Liver (tissue), 9 donors: Measurements from ENCODE around the gene JADE3. TPM values are rescaled to one million over a fixed set of nuclear protein-coding genes. Genes with fewer than 3 reads are reported as not detected.

ENCODE experiments used
- DNase-seq: peaks from one replicate; pipeline ENCODE4 v3.0.0-alpha.2; 2017; ENCODE audit warnings: low spot score
- H3K27ac ChIP-seq, 2 donors: one replicate each; pipeline ENCODE4 v1.7.0; 2013; ENCODE audit warnings: inconsistent platforms in 2 of 2, low read length in 2 of 2, control low read depth in 1 of 2, low read depth in 1 of 2, mild to moderate bottlenecking in 1 of 2
- H3K27me3 ChIP-seq, 4 donors: one replicate each; pipeline versions ENCODE4 v1.6.1 to v1.7.0; 2013; ENCODE audit warnings: low read length in 3 of 4, inconsistent platforms in 1 of 4, mild to moderate bottlenecking in 1 of 4, moderate library complexity in 1 of 4; ENCODE audit not compliant: control insufficient read depth in 4 of 4, insufficient read depth in 4 of 4
- H3K36me3 ChIP-seq, 4 donors: one replicate each; pipeline versions ENCODE4 v1.6.1 to v1.7.0; 2013; ENCODE audit warnings: low read length in 3 of 4, mild to moderate bottlenecking in 3 of 4, low read depth in 1 of 4, moderate library complexity in 1 of 4; ENCODE audit not compliant: control insufficient read depth in 4 of 4, insufficient read depth in 3 of 4
- H3K4me1 ChIP-seq, 4 donors: one replicate each; pipeline versions ENCODE4 v1.6.1 to v1.7.0; 2013; ENCODE audit warnings: low read length in 3 of 4, mild to moderate bottlenecking in 3 of 4, moderate library complexity in 1 of 4; ENCODE audit not compliant: control insufficient read depth in 4 of 4, insufficient read depth in 4 of 4
- H3K4me3 ChIP-seq, 3 donors: one replicate each; pipeline versions ENCODE4 v1.6.1 to v1.7.0; 2013; ENCODE audit warnings: low read length in 3 of 3, control low read depth in 1 of 3, low read depth in 1 of 3, mild to moderate bottlenecking in 1 of 3
- H3K9ac ChIP-seq, 2 donors: one replicate each; pipeline ENCODE4 v1.7.0; 2013; ENCODE audit warnings: low read length in 2 of 2, mild to moderate bottlenecking in 2 of 2, moderate library complexity in 2 of 2, control low read depth in 1 of 2, low read depth in 1 of 2
- H3K9me3 ChIP-seq, 4 donors: one replicate each; pipeline versions ENCODE4 v1.6.1 to v1.7.0; 2013; ENCODE audit warnings: low read length in 3 of 4; ENCODE audit not compliant: control insufficient read depth in 4 of 4
- EGR1 ChIP-seq, 2 donors: IDR thresholded peaks; 2 replicates each; pipeline ENCODE4 v1.6.1; 2016 to 2018; ENCODE audit warnings: antibody characterized with exemption in 2 of 2, low read depth in 2 of 2
- FOXA1 ChIP-seq: IDR thresholded peaks from 2 replicates; pipeline ENCODE4 v1.6.1; 2016; ENCODE audit warnings: antibody characterized with exemption
- FOXA2 ChIP-seq: IDR thresholded peaks from 2 replicates; pipeline ENCODE4 v1.6.1; 2016; ENCODE audit warnings: antibody characterized with exemption
- GABPA ChIP-seq, 2 donors: IDR thresholded peaks in 1 of 2; conservative IDR thresholded peaks in 1 of 2; 2 replicates each; pipeline ENCODE4 v1.6.1; 2016; ENCODE audit warnings: antibody characterized with exemption in 2 of 2, mild to moderate bottlenecking in 1 of 2, moderate library complexity in 1 of 2
- HNF4A ChIP-seq, 2 donors: conservative IDR thresholded peaks; 2 replicates each; pipeline ENCODE4 v1.6.1; 2016; ENCODE audit warnings: antibody characterized with exemption in 2 of 2, mild to moderate bottlenecking in 2 of 2
- HNF4G ChIP-seq: IDR thresholded peaks from 2 replicates; pipeline ENCODE4 v1.6.1; 2016; ENCODE audit warnings: antibody characterized with exemption
- JUND ChIP-seq, 2 donors: IDR thresholded peaks; 2 replicates each; pipeline ENCODE4 v1.6.1; 2016; ENCODE audit warnings: antibody characterized with exemption in 2 of 2
- MAX ChIP-seq: IDR thresholded peaks from 2 replicates; pipeline ENCODE4 v1.6.1; 2016; ENCODE audit warnings: antibody characterized with exemption
- NR2F2 ChIP-seq: IDR thresholded peaks from 2 replicates; pipeline ENCODE4 v1.6.1; 2016; ENCODE audit warnings: antibody characterized with exemption
- RAD21 ChIP-seq, 2 donors: IDR thresholded peaks; 2 replicates each; pipeline ENCODE4 v1.6.1; 2016; ENCODE audit warnings: antibody characterized with exemption in 2 of 2, mild to moderate bottlenecking in 2 of 2
- REST ChIP-seq: IDR thresholded peaks from 2 replicates; pipeline ENCODE4 v1.6.1; 2016; ENCODE audit warnings: antibody characterized with exemption, mild to moderate bottlenecking
- RXRA ChIP-seq, 2 donors: IDR thresholded peaks; 2 replicates each; pipeline ENCODE4 v1.6.1; 2017 to 2018; ENCODE audit warnings: antibody characterized with exemption in 2 of 2, mild to moderate bottlenecking in 1 of 2
- SP1 ChIP-seq: IDR thresholded peaks from 2 replicates; pipeline ENCODE4 v1.6.1; 2018; ENCODE audit warnings: antibody characterized with exemption, mild to moderate bottlenecking
- TAF1 ChIP-seq: conservative IDR thresholded peaks from 2 replicates; pipeline ENCODE4 v1.6.1; 2016; ENCODE audit warnings: antibody characterized with exemption, mild to moderate bottlenecking
- YY1 ChIP-seq: IDR thresholded peaks from 2 replicates; pipeline ENCODE4 v1.6.1; 2016; ENCODE audit warnings: antibody characterized with exemption, mild to moderate bottlenecking
- WGBS: extraction: QIAGEN DNeasy Blood & Tissue Kit; methylation state at CpG from one replicate; pipeline ENCODE4 v1.1.7; 2013; 5-methylcytosine and 5-hydroxymethylcytosine counted together
- polyA plus RNA-seq, 2 donors: library from polyadenylated mRNA; stranded (reverse) in 1 of 2; unstranded in 1 of 2; fragments of 200-250 nt in 1 of 2; fragments of >200 nt in 1 of 2; fragmentation: Nextera tagmentation in 1 of 2; extraction: Ambion mirVana in 1 of 2; gene quantifications; one replicate each; pipeline versions ENCODE4 v1.2.1 to v1.2.3, GENCODE V29; 2013 to 2015
- total RNA-seq, 2 donors: library from RNA; depleted of rRNA; stranded (reverse); fragments of >200 nt; gene quantifications; one replicate each; pipeline ENCODE4 v1.2.3, GENCODE V29; 2014
- TF ChIP-seq, protein P1 (sequence below): IDR thresholded peaks from 2 replicates; pipeline ENCODE4 v1.6.1; 2016; ENCODE audit warnings: antibody characterized with exemption
- TF ChIP-seq, protein P2 (sequence below): IDR thresholded peaks from 2 replicates; pipeline ENCODE4 v1.6.1; 2016; ENCODE audit warnings: antibody characterized with exemption
- donor health status: healthy.
- donor health status: healthy.
- donor health status: healthy.
- donor health status: healthy.
- donor health status: healthy.

The JADE3 gene
- total and polyA plus RNA-seq, 4 donors = 2.6 to 9.0 (median 5.2) TPM

- no peaks in the 10 kb centered on the region for H3K9me3 ChIP-seq
- peak; percentile 38 for DNase-seq
Measured at GRCh38 chrX:47078129-47079043, 166.2 kb downstream of the JADE3 start, which contains the start of gene RGN. TSS of gene RGN (plus strand) at chrX:47078443. CDS start at chrX:47081145, 2,702 bp downstream.

GRCh38 chrX:47080215-47080914, 168.1 kb downstream of the JADE3 start:
- no peaks in the 10 kb centered on the region for H3K9me3 ChIP-seq
- peak overlapping the region; percentile 60 to 89 for H3K9ac ChIP-seq
- peaks cover 0 to 3% (median under 1%) of the 10 kb centered on the region in 4 donors for H3K36me3 ChIP-seq
- 29% methylated on average over 9 of the region's 9 CpGs for WGBS
- H3K4me3 ChIP-seq = peak overlapping the region; percentile 20 to 72 (median 60)
- peak; percentile 37 for DNase-seq
- peaks cover 1 to 23% (median 15%) of the 10 kb centered on the region in 4 donors for H3K4me1 ChIP-seq
- peak overlapping the region; percentile 52 to 82 for H3K27ac ChIP-seq
- no peaks in the 10 kb centered on the region for H3K27me3 ChIP-seq
- TF ChIP-seq FOXA1 (peak; percentile 85), HNF4G (no peak), EGR1 (IDR thresholded peaks at IDR 0.05; ENCODE audit: low read depth in 2 of 2) (peak in 1 of 2 donors; percentile 12), RXRA (IDR thresholded peaks at IDR 0.05) (peak; percentile 86 to 87), MAX (peak; percentile 33), FOXA2 (peak; percentile 91), RAD21 (IDR thresholded peaks at IDR 0.05) (no peak), GABPA (IDR thresholded peaks at IDR 0.05 in 1 of 2, conservative IDR thresholded peaks at IDR 0.05 in 1 of 2) (no peak), REST (peak; percentile 43), JUND (IDR thresholded peaks at IDR 0.05) (no peak), TAF1 (peak; percentile 15), NR2F2 (peak; percentile 31), HNF4A (conservative IDR thresholded peaks at IDR 0.05) (peak; percentile 83 to 86), SP1 (peak; percentile 70), YY1 (peak; percentile 49)
- TF ChIP-seq, protein P1, sequence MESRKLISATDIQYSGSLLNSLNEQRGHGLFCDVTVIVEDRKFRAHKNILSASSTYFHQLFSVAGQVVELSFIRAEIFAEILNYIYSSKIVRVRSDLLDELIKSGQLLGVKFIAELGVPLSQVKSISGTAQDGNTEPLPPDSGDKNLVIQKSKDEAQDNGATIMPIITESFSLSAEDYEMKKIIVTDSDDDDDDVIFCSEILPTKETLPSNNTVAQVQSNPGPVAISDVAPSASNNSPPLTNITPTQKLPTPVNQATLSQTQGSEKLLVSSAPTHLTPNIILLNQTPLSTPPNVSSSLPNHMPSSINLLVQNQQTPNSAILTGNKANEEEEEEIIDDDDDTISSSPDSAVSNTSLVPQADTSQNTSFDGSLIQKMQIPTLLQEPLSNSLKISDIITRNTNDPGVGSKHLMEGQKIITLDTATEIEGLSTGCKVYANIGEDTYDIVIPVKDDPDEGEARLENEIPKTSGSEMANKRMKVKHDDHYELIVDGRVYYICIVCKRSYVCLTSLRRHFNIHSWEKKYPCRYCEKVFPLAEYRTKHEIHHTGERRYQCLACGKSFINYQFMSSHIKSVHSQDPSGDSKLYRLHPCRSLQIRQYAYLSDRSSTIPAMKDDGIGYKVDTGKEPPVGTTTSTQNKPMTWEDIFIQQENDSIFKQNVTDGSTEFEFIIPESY = peak; percentile 35
- TF ChIP-seq, protein P2, sequence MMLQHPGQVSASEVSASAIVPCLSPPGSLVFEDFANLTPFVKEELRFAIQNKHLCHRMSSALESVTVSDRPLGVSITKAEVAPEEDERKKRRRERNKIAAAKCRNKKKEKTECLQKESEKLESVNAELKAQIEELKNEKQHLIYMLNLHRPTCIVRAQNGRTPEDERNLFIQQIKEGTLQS = no peak

More at GRCh38 chrX:47078129-47079043, 166.2 kb downstream of the JADE3 start, which contains the start of gene RGN:
- TF ChIP-seq RXRA (IDR thresholded peaks at IDR 0.05) (peak; percentile 30 to 57), FOXA2 (no peak), NR2F2 (no peak), TAF1 (peak; percentile 2), EGR1 (IDR thresholded peaks at IDR 0.05; ENCODE audit: low read depth in 2 of 2) (peak; percentile 74 to 82), JUND (IDR thresholded peaks at IDR 0.05) (peak in 1 of 2 donors; percentile 44), HNF4G (peak; percentile 38), GABPA (IDR thresholded peaks at IDR 0.05 in 1 of 2, conservative IDR thresholded peaks at IDR 0.05 in 1 of 2) (no peak), SP1 (peak; percentile 23), RAD21 (IDR thresholded peaks at IDR 0.05) (no peak), HNF4A (conservative IDR thresholded peaks at IDR 0.05) (peak; percentile 66 to 73)
- TF ChIP-seq, protein P1 = no peak
- Histone ChIP-seq H3K9ac (peak within 1 kb of the TSS in 1 of 2 donors; percentile 84), H3K36me3 (peaks cover 0 to 3% (median under 1%) of the 10 kb centered on the region in 4 donors), H3K4me1 (peaks cover 1 to 23% (median 11%) of the 10 kb centered on the region in 4 donors), H3K4me3 (peak within 1 kb of the TSS; percentile 42 to 72 (median 67)), H3K27ac (peak within 1 kb of the TSS; percentile 66 to 79), H3K27me3 (no peaks in the 10 kb centered on the region)
- 14% methylated on average over 59 of the region's 59 CpGs for WGBS
